PFSK-1 (cell line): ENCODE results near the gene OLFM3.

Experiments used
- FOXP2 ChIP-seq: optimal IDR thresholded peaks from 2 replicates; pipeline ENCODE3; 2011; ENCODE audit warnings: borderline replicate concordance, control low read depth, inconsistent platforms; ENCODE audit not compliant: insufficient read depth; ENCODE audit errors: extremely low read length, extremely low read depth
- POLR2AphosphoS5 ChIP-seq: IDR thresholded peaks from 2 replicates; pipeline ENCODE4 v1.6.1; 2012; ENCODE audit warnings: low read depth, mild to moderate bottlenecking, control low read depth, low read length, moderate library complexity
- REST ChIP-seq, 2 experiments: IDR thresholded peaks; 2 replicates each; pipeline versions ENCODE4 v1.6.1 to v1.8.0; 2011 to 2012; ENCODE audit warnings: low read depth in 2 of 2, low read length in 2 of 2, control low read depth in 1 of 2, inconsistent platforms in 1 of 2, mild to moderate bottlenecking in 1 of 2, moderate library complexity in 1 of 2; ENCODE audit not compliant: insufficient read depth in 1 of 2
- SIN3A ChIP-seq: IDR thresholded peaks from 2 replicates; pipeline ENCODE4 v1.6.1; 2012; ENCODE audit warnings: mild to moderate bottlenecking, low read length, moderate library complexity, borderline replicate concordance; ENCODE audit not compliant: insufficient read depth
- TAF1 ChIP-seq: IDR thresholded peaks from 2 replicates; pipeline ENCODE4 v1.6.1; 2012; ENCODE audit warnings: low read length, control low read depth, borderline replicate concordance; ENCODE audit not compliant: insufficient read depth

OLFM3 gene

GRCh38 chr1:101971304-101971703 is 25.4 kb downstream of the OLFM3 start:
- TF ChIP-seq SIN3A (no peak), POLR2AphosphoS5 (no peak), REST (IDR thresholded peaks at IDR 0.05; ENCODE audit: insufficient read depth in 1 of 2, low read depth in 2 of 2, low read length in 2 of 2) (no peak), FOXP2 (no peak), TAF1 (no peak)

GRCh38 chr1:101967871-101968270 is 28.9 kb downstream of the OLFM3 start:
- no peak for TF ChIP-seq REST (IDR thresholded peaks at IDR 0.05; ENCODE audit: insufficient read depth in 1 of 2, low read depth in 2 of 2, low read length in 2 of 2)
- no peak for TF ChIP-seq SIN3A
- no peak for TF ChIP-seq FOXP2
- TF ChIP-seq POLR2AphosphoS5 = no peak
- TF ChIP-seq TAF1 = no peak

GRCh38 chr1:101965341-101965740 is 31.4 kb downstream of the OLFM3 start:
- no peak for TF ChIP-seq REST (IDR thresholded peaks at IDR 0.05; ENCODE audit: insufficient read depth in 1 of 2, low read depth in 2 of 2, low read length in 2 of 2)
- no peak for TF ChIP-seq FOXP2
- TF ChIP-seq TAF1 = no peak
- no peak for TF ChIP-seq SIN3A
- no peak for TF ChIP-seq POLR2AphosphoS5

GRCh38 chr1:101964708-101965107 is 32.0 kb downstream of the OLFM3 start:
- TF ChIP-seq TAF1 = no peak
- TF ChIP-seq REST (IDR thresholded peaks at IDR 0.05; ENCODE audit: insufficient read depth in 1 of 2, low read depth in 2 of 2, low read length in 2 of 2) = no peak
- TF ChIP-seq POLR2AphosphoS5 = no peak
- no peak for TF ChIP-seq FOXP2
- TF ChIP-seq SIN3A = no peak

- TF ChIP-seq REST (IDR thresholded peaks at IDR 0.05; ENCODE audit: insufficient read depth in 1 of 2, low read depth in 2 of 2, low read length in 2 of 2) = no peak
- no peak for TF ChIP-seq FOXP2
- no peak for TF ChIP-seq POLR2AphosphoS5
- no peak for TF ChIP-seq SIN3A
- TF ChIP-seq TAF1 = no peak
Measured at GRCh38 chr1:101960142-101960541, 36.6 kb downstream of the OLFM3 start.
